ENCODE results near the gene DHX30. TPM values are rescaled to one million over a fixed set of nuclear protein-coding genes. Genes with fewer than 3 reads are reported as not detected.
"Not testable (repeated sequence)": the region's sequence is repeated elsewhere in the genome, so short reads cannot be mapped to it uniquely, and the experiment has no call there.

Gene DHX30
- total RNA-seq, 1 donor from 2014 or later: 48.3 TPM

DNA sequence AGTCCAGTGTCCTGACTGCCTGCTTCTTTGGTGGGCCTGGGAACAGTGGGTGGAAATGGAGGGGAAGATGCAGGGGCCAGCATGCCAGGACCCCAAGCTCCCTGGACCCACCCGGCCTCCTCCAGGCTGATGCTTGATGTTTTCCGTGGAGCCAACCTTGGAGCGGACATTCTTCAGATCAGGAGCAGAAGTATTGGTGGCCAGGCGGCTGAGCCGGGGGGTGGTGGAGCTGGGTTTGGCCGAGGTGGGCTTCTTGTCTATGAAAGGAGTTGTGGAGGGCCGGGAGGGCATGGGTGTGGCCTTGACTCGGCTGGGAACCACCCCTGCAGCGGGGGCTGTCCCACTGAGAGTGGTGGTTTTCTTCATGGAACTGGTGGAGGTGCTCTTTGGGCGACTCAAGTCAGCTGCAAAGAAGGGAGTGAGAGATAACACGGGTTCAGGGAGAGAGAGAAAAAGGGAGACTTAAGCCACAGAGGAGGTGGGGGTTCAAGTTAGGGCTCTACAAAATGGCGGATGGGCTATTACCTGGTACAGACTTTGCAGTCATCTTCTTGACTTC is 67.8 kb downstream of the DHX30 start:
- no peak for DNase-seq (ENCODE audit: low spot score)
- intact Hi-C loops (cut with DNase I): no loop called here

DNA sequence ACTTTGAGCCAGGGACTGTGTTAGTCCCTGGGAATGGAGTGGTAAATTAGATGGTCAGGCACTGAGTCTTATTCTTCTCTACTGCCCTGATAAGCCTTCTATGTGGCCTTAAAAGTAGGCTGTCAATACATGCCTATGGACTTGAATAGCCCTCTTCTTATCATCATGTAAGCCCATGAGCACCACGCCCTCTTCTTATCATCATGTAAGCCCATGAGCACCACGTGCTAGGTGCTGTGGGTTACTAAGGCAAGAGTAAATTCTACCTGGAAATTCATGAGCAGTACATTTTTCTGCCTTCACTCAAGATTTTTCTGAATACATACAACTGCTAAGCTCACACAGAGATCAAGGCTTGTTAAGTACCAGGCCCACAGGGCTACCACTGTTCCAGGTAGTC is 68.5 kb downstream of the DHX30 start:
- intact Hi-C loops (cut with DNase I): no loop called here
- DNase-seq (ENCODE audit: low spot score): no peak

GRCh38 chr3:47872916-47873315 is 70.0 kb downstream of the DHX30 start:
- intact Hi-C loops (cut with DNase I): no loop called here
- no peak for DNase-seq (ENCODE audit: low spot score)

GRCh38 chr3:47874438-47874837 is 71.5 kb downstream of the DHX30 start:
- DNase-seq (ENCODE audit: low spot score): no peak
- intact Hi-C loops (cut with DNase I): no loop called here

DNA sequence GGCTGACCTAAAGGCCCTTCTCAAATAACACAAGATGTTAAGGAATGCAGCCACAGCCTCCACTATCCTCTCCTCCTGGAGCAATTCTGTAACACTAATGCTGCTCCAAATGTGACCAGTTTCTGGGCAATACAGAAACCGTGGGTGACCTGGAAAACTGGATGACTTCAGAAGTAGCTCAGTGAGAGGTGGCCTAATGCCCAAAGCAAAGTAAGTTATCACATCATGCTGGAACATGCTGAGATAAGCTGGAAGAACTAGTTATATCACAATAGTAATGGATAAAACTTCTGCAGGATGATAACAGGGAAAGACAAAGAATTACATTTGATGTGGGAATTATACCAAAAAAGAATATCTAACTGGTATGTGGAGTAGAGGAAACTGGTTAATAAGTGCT is 72.0 kb downstream of the DHX30 start:
- DNase-seq (ENCODE audit: low spot score): no peak
- intact Hi-C loops (cut with DNase I): no loop called here

- no peak for DNase-seq (ENCODE audit: low spot score)
- intact Hi-C loops (cut with DNase I): no loop called here
These were observed 74.4 kb downstream of the DHX30 start for GRCh38 chr3:47877290-47877689.

GRCh38 chr3:47877719-47878118 is 74.8 kb downstream of the DHX30 start:
- intact Hi-C loops (cut with DNase I): no loop called here

GRCh38 chr3:47882338-47882737 is 79.4 kb downstream of the DHX30 start:
- no peak for DNase-seq (ENCODE audit: low spot score)
- intact Hi-C loops (cut with DNase I): no loop called here

More at GRCh38 chr3:47877719-47878118, 74.8 kb downstream of the DHX30 start:
- DNase-seq (ENCODE audit: low spot score): no peak

- intact Hi-C loops (cut with DNase I): no loop called here
These were observed 81.7 kb downstream of the DHX30 start for GRCh38 chr3:47884603-47885002.

DNA sequence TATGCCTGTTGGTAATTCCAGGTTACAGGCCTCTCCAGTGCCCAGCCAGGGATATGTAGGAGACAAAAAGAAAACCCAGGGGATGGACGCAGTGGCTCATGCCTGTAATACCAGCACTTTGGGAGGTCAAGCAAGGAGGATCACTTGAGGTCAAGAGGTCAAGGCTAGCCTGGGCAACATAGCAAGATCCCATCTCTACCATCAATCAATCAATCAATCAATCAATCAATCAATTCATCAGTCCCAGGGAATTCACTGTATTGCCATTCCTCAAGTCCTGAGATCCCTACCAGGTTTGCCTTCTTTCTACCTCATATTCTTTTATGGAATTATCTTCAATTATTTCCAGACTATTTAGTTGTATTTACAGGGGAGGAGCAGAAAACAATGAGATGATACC is 82.2 kb downstream of the DHX30 start:
- no peak for DNase-seq (ENCODE audit: low spot score)
- intact Hi-C loops (cut with DNase I): no loop called here

More at GRCh38 chr3:47884603-47885002, 81.7 kb downstream of the DHX30 start:
- no peak for DNase-seq (ENCODE audit: low spot score)

GRCh38 chr3:47887991-47888390 is 85.1 kb downstream of the DHX30 start:
- intact Hi-C loops (cut with DNase I); DNase-seq (ENCODE audit: low spot score): not testable (repeated sequence)

DNA sequence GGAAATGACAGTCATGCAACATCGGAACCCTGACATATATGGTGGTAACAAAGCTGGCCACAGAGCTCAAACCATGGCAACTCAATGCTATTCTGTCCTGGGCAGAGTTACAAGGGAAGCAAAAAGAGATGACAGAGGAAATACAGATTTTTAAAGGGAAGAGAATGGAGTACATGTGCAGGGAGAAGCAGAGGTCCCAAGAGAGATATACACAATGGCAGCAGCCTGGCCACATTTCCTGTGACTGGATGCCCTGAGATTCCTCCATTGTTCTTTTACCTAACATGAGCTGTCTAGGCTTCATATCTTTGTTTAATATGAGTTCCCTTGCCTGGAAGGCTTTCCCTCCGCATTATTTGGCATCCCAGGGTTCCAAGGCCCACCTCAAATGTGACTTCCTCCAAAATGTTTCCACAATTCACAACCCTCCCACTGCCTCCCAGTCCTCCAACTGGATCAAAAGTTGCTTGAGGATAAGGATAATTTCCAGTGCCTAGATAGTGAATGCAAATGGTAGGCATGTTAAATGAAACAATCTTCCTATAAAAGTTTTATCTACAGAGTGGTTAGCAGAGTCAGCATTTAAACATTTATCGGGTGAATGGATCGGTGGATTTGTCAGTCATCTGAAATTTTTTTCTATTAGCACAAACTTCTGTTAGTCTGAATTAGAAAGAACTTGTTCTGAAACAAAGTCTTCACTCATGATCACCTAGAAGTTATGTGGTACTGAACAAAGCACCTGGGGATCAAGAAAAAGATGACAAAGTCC is 86.2 kb downstream of the DHX30 start:
- intact Hi-C loops (cut with DNase I): no loop called here
- DNase-seq (ENCODE audit: low spot score): no peak

DNA sequence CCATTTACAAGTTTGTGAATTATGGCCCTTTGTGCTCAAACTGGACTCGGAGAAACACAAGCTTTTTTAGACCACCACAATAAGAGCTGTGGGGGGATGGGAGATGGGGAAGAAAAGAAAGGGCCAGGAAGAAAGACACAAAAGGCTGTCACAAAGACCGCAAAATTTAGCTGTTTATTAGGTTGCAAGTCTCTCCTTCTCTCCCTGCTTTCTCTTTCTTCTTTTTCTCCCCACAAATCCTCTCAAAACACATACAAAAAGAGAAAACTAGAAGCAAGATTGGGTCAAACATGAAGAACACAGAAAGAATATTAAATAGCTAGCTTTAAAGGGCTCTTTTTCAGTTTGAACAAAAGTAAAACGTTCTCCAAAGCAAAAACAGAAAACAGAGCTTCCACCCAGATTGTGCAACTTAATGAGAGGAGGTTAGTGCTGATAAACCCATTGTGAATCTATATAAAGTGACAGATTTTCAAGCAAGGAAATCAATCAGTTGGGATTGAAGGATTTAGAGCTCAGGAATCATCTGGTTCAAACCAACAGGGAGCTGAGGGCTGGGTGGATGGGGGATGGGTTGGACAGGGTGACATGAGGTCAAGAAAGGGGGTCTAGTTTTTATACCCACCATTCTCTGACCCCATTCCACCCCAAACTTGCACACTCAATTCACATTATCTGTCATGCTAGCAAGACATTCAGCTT is 87.3 kb downstream of the DHX30 start:
- no peak for DNase-seq (ENCODE audit: low spot score)
- intact Hi-C loops (cut with DNase I): loop anchor here (5.0 kb wide), 1 partner anchor 262 kb away; no protein-coding TSS in a partner anchor

GRCh38 chr3:47890828-47891612 is 88.1 kb downstream of the DHX30 start:
- intact Hi-C loops (cut with DNase I): loop anchor here (5.0 kb wide), 1 partner anchor 261 kb away; no protein-coding TSS in a partner anchor
- no peak for DNase-seq (ENCODE audit: low spot score)

GRCh38 chr3:47891613-47892005 is 88.7 kb downstream of the DHX30 start:
- DNase-seq (ENCODE audit: low spot score): no peak
- intact Hi-C loops (cut with DNase I): loop anchor here (5.0 kb wide), 1 partner anchor 261 kb away; no protein-coding TSS in a partner anchor

DNA sequence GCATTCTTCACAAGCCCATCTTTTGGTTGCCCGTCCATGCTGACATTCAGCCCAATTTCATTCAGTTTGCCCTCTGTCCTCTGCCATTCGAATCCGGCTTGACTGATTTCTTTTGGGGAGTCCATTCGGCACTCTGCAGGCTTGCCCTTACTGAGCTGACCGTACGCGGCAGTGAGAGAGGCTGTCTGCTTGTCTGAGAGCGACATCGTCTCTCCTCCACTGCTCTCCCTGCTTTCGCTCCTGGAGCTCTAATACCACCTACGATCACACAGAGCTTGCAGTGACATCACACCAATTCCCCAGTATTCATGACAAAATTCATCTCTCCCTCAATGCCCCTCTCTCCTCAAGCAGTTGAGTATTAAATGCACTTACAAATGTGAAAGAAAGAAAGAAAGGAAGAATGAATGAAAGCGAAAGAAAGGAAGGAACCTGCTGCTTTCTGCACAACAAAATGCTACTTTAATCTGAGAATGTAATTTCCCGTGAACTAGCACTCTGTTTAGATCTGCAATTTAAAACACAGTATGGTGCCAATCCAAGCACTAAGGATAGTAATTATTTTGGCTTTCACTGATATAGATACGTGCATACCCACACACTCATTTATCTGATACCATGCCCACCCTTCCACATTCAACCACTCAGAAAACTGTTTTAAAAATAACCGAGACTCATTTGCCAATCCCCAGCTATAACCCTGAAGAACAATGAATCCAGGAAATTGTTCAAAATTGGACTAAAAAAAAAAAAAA is 89.5 kb downstream of the DHX30 start:
- no peak for DNase-seq (ENCODE audit: low spot score)
- intact Hi-C loops (cut with DNase I): loop anchor here (5.0 kb wide), 1 partner anchor 260 kb away; no protein-coding TSS in a partner anchor

GRCh38 chr3:47895241-47895640 is 92.3 kb downstream of the DHX30 start:
- intact Hi-C loops (cut with DNase I): no loop called here
- DNase-seq (ENCODE audit: low spot score): no peak

GRCh38 chr3:47896736-47897135 is 93.8 kb downstream of the DHX30 start:
- intact Hi-C loops (cut with DNase I): no loop called here

DNA sequence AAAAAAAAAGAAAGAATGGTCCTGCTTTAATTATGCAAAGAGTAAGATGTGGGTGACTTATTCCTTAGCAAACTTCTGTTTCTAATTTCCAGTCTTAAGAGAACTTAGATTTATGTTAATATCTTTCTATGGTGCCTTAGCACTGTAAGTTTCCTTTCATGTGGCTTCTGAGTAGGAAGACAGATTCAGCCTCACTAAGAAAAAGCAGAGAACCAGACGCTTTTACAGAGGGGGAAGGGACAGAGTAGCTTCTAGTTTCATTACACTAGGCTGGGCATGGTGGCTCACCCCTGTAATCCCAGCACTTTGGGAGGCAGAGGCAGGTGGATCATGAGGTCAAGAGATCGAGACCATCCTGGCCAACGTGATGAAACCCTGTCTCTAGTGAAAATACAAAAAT is 95.0 kb downstream of the DHX30 start:
- intact Hi-C loops (cut with DNase I): no loop called here
- no peak for DNase-seq (ENCODE audit: low spot score)

More at GRCh38 chr3:47896736-47897135, 93.8 kb downstream of the DHX30 start:
- DNase-seq (ENCODE audit: low spot score): no peak
